Uterus (tissue), 4 donors: ENCODE measurements around the gene SYCP2. TPM values are rescaled to one million over a fixed set of nuclear protein-coding genes. Genes with fewer than 3 reads are reported as not detected.

Source experiments
- DNase-seq, 2 donors: peaks; one replicate each; pipeline ENCODE4 v3.0.0-alpha.2; 2019 to 2020
- H3K27ac ChIP-seq, 2 donors: fragments of 200-600 bp; sonication (generic); 1 replicate in 1 of 2; 2 replicates in 1 of 2; pipeline ENCODE4 v1.5.1; 2016 to 2018
- H3K27me3 ChIP-seq, 2 donors: fragments of 200-600 bp; sonication (generic); one replicate each; pipeline ENCODE4 v1.5.1; 2018 to 2019; ENCODE audit warnings: control low read depth in 1 of 2
- H3K36me3 ChIP-seq, 2 donors: fragments of 200-600 bp; sonication (generic); one replicate each; pipeline ENCODE4 v1.5.1; 2019; ENCODE audit warnings: control low read depth in 1 of 2
- H3K4me1 ChIP-seq, 2 donors: fragments of 200-600 bp; sonication (generic); one replicate each; pipeline ENCODE4 v1.5.1; 2018 to 2019; ENCODE audit warnings: control low read depth in 1 of 2
- H3K4me3 ChIP-seq, 2 donors: fragments of 200-600 bp; sonication (generic); 1 replicate in 1 of 2; 2 replicates in 1 of 2; pipeline ENCODE4 v1.5.1; 2018 to 2019; ENCODE audit warnings: mild to moderate bottlenecking in 1 of 2
- H3K9me3 ChIP-seq, 2 donors: fragments of 200-600 bp; sonication (generic); one replicate each; pipeline ENCODE4 v1.5.1; 2019; ENCODE audit warnings: control low read depth in 1 of 2
- POLR2A ChIP-seq, 2 donors: fragments of 450-650 bp; IDR thresholded peaks; one replicate each; pipeline ENCODE4 v1.6.1; 2016; ENCODE audit warnings: antibody characterized with exemption in 2 of 2, mild to moderate bottlenecking in 1 of 2, moderate library complexity in 1 of 2
- intact Hi-C: fragments of 100-400 bp; cut with DNase I; formaldehyde crosslinking; loops from one replicate; pipeline ENCODE4 v1.15.1; 2023; ENCODE audit warnings: low total_unique reads
- total RNA-seq, 4 donors: library from RNA; depleted of rRNA in 3 of 4; stranded (reverse); fragments of >200 nt in 3 of 4; gene quantifications; one replicate each; pipeline versions ENCODE4 v1.1.0 to v1.2.4, GENCODE V29; 2014 to 2023
- TF ChIP-seq, protein P1 (sequence below), 4 experiments: fragments of 200-600 bp in 2 of 4; fragments of 450-650 bp in 2 of 4; sonication (generic) in 2 of 4; IDR thresholded peaks; one replicate each; pipeline ENCODE4 v1.5.1; 2016 to 2019; ENCODE audit warnings: antibody characterized with exemption in 4 of 4, mild to moderate bottlenecking in 2 of 4, moderate library complexity in 1 of 4
- donor health status: DM: yes; HTN: yes; CAD: no.

The SYCP2 gene
- total RNA-seq, 4 donors from 2014 or later, result 1.2 to 22.5 (median 6.6) TPM

DNA sequence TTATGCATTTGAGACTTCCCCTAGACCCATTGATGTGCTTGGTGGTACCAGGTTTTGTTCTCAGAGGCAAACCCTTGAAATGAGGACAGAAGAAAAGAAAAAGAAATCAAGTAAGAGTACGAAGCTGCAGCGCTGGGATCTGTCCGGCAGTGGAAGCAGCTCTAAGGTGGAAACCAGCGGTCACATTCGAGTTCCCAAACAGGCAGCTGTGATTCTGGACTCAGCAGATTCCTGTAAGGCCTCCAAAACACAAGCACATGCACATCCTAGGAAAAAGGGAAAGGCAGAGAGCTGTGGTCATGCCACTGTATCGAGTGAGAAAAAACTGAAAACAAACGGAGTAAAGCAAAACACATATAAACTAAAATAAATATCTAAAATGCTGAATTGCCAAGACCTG lies 11.3 kb upstream of the SYCP2 start:
- H3K4me3 ChIP-seq, result no peak overlapping the region
- H3K4me1 ChIP-seq, result peaks cover 0 to 7% of the 10 kb centered on the region in 2 donors
- TF ChIP-seq, protein P1, sequence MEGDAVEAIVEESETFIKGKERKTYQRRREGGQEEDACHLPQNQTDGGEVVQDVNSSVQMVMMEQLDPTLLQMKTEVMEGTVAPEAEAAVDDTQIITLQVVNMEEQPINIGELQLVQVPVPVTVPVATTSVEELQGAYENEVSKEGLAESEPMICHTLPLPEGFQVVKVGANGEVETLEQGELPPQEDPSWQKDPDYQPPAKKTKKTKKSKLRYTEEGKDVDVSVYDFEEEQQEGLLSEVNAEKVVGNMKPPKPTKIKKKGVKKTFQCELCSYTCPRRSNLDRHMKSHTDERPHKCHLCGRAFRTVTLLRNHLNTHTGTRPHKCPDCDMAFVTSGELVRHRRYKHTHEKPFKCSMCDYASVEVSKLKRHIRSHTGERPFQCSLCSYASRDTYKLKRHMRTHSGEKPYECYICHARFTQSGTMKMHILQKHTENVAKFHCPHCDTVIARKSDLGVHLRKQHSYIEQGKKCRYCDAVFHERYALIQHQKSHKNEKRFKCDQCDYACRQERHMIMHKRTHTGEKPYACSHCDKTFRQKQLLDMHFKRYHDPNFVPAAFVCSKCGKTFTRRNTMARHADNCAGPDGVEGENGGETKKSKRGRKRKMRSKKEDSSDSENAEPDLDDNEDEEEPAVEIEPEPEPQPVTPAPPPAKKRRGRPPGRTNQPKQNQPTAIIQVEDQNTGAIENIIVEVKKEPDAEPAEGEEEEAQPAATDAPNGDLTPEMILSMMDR (IDR thresholded peaks at IDR 0.05), result no peak
- no peak for TF ChIP-seq POLR2A (IDR thresholded peaks at IDR 0.05)
- no peaks in the 10 kb centered on the region for H3K9me3 ChIP-seq
- H3K36me3 ChIP-seq, result no peaks in the 10 kb centered on the region
- H3K27ac ChIP-seq, result no peak overlapping the region
- intact Hi-C loops, result no loop called here
- DNase-seq, result no peak
- no peaks in the 10 kb centered on the region for H3K27me3 ChIP-seq

- H3K27ac ChIP-seq, result peak overlapping the region in 1 of 2 donors; percentile 89
- no peak for DNase-seq
- no peak for TF ChIP-seq POLR2A (IDR thresholded peaks at IDR 0.05)
- H3K36me3 ChIP-seq, result no peaks in the 10 kb centered on the region
- H3K27me3 ChIP-seq, result no peaks in the 10 kb centered on the region
- no peak overlapping the region for H3K4me3 ChIP-seq
- peaks cover 7 to 9% of the 10 kb centered on the region in 2 donors for H3K4me1 ChIP-seq
- H3K9me3 ChIP-seq, result no peaks in the 10 kb centered on the region
- intact Hi-C loops, result no loop called here
Measured at GRCh38 chr20:59942245-59942644, 8.8 kb upstream of the SYCP2 start.

GRCh38 chr20:59940956-59941294 lies 7.5 kb upstream of the SYCP2 start:
- peak overlapping the region; percentile 58 to 77 for H3K4me3 ChIP-seq
- no peaks in the 10 kb centered on the region for H3K9me3 ChIP-seq
- peaks cover 7 to 9% of the 10 kb centered on the region in 2 donors for H3K4me1 ChIP-seq
- intact Hi-C loops, result no loop called here
- H3K27me3 ChIP-seq, result no peaks in the 10 kb centered on the region
- H3K36me3 ChIP-seq, result no peaks in the 10 kb centered on the region
- TF ChIP-seq, protein P1 (IDR thresholded peaks at IDR 0.05), result no peak
- no peak for TF ChIP-seq POLR2A (IDR thresholded peaks at IDR 0.05)
- no peak for DNase-seq
- H3K27ac ChIP-seq, result peak overlapping the region; percentile 89 to 90

DNA sequence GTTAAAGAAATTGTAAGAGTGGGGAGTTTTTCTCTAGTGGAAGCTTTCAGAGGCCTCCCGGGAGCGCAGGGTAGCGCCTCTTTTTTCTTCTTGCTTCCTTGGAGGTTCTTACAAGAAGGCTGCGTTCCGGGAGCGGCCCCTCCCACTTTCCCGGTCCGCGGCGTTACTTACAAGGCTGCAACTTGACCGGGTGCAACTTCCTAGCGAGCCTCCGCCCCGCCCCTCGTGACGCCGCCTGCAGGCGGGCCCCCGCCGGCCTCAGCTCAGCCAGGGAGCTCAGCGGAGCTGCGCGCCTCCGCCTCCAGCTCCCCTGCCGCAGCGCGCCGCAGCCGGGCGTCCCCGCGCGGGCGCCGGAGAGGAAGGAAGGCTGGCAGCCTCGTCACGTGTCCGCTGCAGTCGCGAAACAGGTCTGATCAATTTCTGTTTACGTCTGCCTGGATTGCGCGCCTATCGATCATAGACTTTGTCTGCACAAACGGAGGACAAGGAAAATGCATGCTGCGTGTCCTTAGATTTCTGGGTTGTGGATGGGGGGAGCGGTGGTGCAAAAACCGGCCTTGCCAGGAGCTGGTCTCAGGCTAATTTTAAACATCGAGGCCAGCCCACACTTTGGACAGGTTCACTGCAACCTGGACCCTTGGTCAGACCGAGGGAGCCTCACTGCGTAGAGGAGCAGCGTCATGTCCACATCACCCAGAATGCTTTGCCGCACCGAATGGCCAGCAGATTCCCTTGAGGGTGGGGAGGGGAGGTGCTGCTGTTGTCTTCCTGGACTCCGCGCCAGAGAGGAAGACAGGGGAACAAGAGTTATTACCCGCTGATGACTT lies 6.9 kb upstream of the SYCP2 start, which contains the start of the genes FAM217B and PPP1R3D:
Gene FAM217B (plus strand): TSS at position 261 of the 827 bp plus-strand sequence. CDS start 3,555 bp downstream, outside the sequence.
Gene PPP1R3D (minus strand): TSS at position 177 of the 827 bp plus-strand sequence. CDS start 374 bp downstream, outside the sequence.
- no peaks in the 10 kb centered on the region for H3K9me3 ChIP-seq
- peak; percentile 96 to 99 for DNase-seq
- peak within 1 kb of the TSS; percentile 58 to 77 for H3K4me3 ChIP-seq
- intact Hi-C loops, result no loop called here
- peak within 1 kb of the TSS; percentile 89 to 90 for H3K27ac ChIP-seq
- H3K36me3 ChIP-seq, result no peaks in the 10 kb centered on the region
- H3K27me3 ChIP-seq, result no peaks in the 10 kb centered on the region
- peaks cover 7 to 9% of the 10 kb centered on the region in 2 donors for H3K4me1 ChIP-seq
- TF ChIP-seq, protein P1 (IDR thresholded peaks at IDR 0.05), result peak in 3 of 4 experiments; percentile 17 to 36 (median 18)
- peak; percentile 82 to 93 for TF ChIP-seq POLR2A (IDR thresholded peaks at IDR 0.05)

GRCh38 chr20:59939879-59940128 lies 6.4 kb upstream of the SYCP2 start:
- DNase-seq, result no peak
- peak overlapping the region; percentile 89 to 90 for H3K27ac ChIP-seq
- no peaks in the 10 kb centered on the region for H3K9me3 ChIP-seq
- intact Hi-C loops, result no loop called here
- TF ChIP-seq POLR2A (IDR thresholded peaks at IDR 0.05), result no peak
- TF ChIP-seq, protein P1 (IDR thresholded peaks at IDR 0.05), result no peak
- no peaks in the 10 kb centered on the region for H3K27me3 ChIP-seq
- no peaks in the 10 kb centered on the region for H3K36me3 ChIP-seq
- H3K4me3 ChIP-seq, result peak overlapping the region; percentile 58 to 77
- peaks cover 7 to 9% of the 10 kb centered on the region in 2 donors for H3K4me1 ChIP-seq
